Erythroblast (primary cell): ENCODE data around the gene CNOT6.

Experiments
- GATA1 ChIP-seq: IDR thresholded peaks from 2 replicates; pipeline ENCODE4 v1.6.1; 2011; ENCODE audit warnings: low read depth, mild to moderate bottlenecking, control low read depth, low read length, moderate library complexity
- POLR2A ChIP-seq: IDR thresholded peaks from 2 replicates; pipeline ENCODE4 v1.6.1; 2011; ENCODE audit warnings: mild to moderate bottlenecking, low read length

DNA sequence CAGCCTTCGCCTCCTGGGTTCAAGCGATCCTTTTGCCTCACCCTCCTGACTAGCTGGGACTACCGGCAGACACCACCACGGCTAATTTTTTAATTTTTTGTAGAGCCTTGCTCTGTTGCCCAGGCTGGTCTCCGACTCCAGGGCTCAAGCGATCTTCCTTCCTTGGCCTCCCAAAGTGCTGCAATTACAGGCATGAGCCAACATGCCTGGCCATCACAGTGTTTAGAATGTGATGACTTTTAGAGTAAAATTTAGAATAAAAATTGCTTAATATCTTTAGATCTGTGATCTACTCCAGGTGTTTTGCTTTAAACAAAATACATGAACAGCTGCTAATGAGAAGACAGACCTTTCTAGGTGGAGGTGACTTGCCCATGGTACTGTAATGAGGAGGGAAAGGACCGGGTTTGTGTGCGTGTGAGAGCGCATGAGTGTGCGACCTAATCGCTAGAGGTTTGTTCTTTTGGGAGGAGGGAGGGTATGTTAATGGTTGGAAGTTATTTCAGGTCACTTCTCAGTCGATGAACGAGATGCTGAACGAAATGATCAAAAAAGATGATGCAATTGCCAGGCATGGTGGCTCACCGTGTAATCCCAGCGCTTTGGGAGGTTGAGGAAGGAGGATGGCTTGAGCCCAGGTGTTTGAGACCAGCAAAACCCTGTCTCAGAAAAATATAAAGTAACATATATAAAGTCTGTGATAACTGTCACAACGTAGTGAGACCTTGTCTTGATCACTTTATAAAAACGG lies 2.0 kb downstream of the CNOT6 start:
- TF ChIP-seq POLR2A (no peak), GATA1 (no peak)
